HCT116 (cell line): ENCODE results near the gene RAB27A.

ENCODE experiments used
- POLR2A ChIP-seq: IDR thresholded peaks from 2 replicates; pipeline ENCODE4 v1.7.0; 2011; ENCODE audit warnings: borderline replicate concordance; ENCODE audit not compliant: insufficient read depth, insufficient read length; ENCODE audit errors: extremely low read depth
- POLR2AphosphoS5 ChIP-seq: IDR thresholded peaks from 2 replicates; pipeline ENCODE4 v1.6.1; 2011; ENCODE audit warnings: mild to moderate bottlenecking, low read depth, low read length, moderate library complexity

- TF ChIP-seq POLR2A (no peak), POLR2AphosphoS5 (no peak)
These were observed 64.7 kb downstream of the RAB27A start for GRCh38 chr15:55224892-55225291.
